ENCODE results near the gene PLXNA3. TPM values are rescaled to one million over a fixed set of nuclear protein-coding genes. Genes with fewer than 3 reads are reported as not detected.

Gene PLXNA3
- total RNA-seq, 1 experiment from 2014 or later: 89.3 TPM

GRCh38 chrX:154465601-154466000 is 7.5 kb downstream of the PLXNA3 start:
- CTCF ChIA-PET: no interaction called here

DNA sequence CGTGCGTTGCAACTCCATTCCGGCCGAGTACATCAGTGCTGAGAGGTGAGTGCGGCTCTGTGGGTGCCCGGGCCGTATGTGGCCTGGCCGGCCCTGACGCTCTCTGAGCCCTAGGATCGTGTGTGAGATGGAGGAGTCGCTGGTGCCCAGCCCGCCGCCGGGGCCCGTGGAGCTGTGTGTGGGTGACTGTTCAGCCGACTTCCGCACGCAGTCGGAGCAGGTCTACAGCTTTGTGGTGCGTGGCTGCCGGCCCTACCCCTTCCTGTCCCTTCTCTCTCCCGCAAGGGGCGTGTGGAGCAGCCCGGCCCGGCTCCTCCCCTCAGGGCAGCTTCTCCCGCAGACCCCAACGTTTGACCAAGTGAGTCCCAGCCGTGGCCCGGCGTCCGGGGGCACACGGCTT is 8.0 kb downstream of the PLXNA3 start:
- ATAC-seq (no peak), DNase-seq (ENCODE audit: low read depth, low spot score) (no peak)
- H3K9me3 ChIP-seq (ENCODE audit: control insufficient read depth in 1 of 2, insufficient read depth in 1 of 2, low read depth in 1 of 2, low read length in 2 of 2): no peaks in the 10 kb centered on the region
- H2AFZ ChIP-seq (ENCODE audit: low read depth, low read length, poor library complexity, severe bottlenecking): no peak overlapping the region
- ChIA-PET CTCF (no interaction called here), POLR2A (no interaction called here), RAD21 (ENCODE audit: low non-redundant PET in 1 of 2, low total read pairs in 2 of 2, uncharacterized antibody in 2 of 2, unreplicated experiment in 2 of 2) (no interaction called here)
- peaks cover 2% of the 10 kb centered on the region; the same call in 1 of the 2 replicates for H3K79me2 ChIP-seq (ENCODE audit: insufficient read depth, low read length)
- no peak overlapping the region for H3K27ac ChIP-seq (ENCODE audit: low read depth, low read length)
- no peaks in the 10 kb centered on the region for H3K9me2 ChIP-seq (ENCODE audit: insufficient read depth)
- H3K27me3 ChIP-seq (ENCODE audit: insufficient read depth, low read length): no peaks in the 10 kb centered on the region
- no peak overlapping the region for H3K4me2 ChIP-seq (ENCODE audit: low read length)
- intact Hi-C loops (cut with micrococcal nuclease): no loop called here
- TF ChIP-seq ZNF274 (IDR thresholded peaks at IDR 0.05; ENCODE audit: low read depth, low read length): no peak
- no peak for TF ChIP-seq ATF3 (IDR thresholded peaks at IDR 0.05)
- no peak for TF ChIP-seq CEBPB (IDR thresholded peaks at IDR 0.05; ENCODE audit: low read depth)
- no peak for TF ChIP-seq EZH2 (IDR thresholded peaks at IDR 0.05)
- TF ChIP-seq EZH2phosphoT487 (IDR thresholded peaks at IDR 0.05; ENCODE audit: borderline replicate concordance): no peak
- TF ChIP-seq, protein P1, sequence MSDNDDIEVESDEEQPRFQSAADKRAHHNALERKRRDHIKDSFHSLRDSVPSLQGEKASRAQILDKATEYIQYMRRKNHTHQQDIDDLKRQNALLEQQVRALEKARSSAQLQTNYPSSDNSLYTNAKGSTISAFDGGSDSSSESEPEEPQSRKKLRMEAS (IDR thresholded peaks at IDR 0.05): no peak
- TF ChIP-seq SP1 (IDR thresholded peaks at IDR 0.05; ENCODE audit: low read depth): no peak
- TF ChIP-seq JUND (IDR thresholded peaks at IDR 0.05): no peak
- TF ChIP-seq, protein P2, sequence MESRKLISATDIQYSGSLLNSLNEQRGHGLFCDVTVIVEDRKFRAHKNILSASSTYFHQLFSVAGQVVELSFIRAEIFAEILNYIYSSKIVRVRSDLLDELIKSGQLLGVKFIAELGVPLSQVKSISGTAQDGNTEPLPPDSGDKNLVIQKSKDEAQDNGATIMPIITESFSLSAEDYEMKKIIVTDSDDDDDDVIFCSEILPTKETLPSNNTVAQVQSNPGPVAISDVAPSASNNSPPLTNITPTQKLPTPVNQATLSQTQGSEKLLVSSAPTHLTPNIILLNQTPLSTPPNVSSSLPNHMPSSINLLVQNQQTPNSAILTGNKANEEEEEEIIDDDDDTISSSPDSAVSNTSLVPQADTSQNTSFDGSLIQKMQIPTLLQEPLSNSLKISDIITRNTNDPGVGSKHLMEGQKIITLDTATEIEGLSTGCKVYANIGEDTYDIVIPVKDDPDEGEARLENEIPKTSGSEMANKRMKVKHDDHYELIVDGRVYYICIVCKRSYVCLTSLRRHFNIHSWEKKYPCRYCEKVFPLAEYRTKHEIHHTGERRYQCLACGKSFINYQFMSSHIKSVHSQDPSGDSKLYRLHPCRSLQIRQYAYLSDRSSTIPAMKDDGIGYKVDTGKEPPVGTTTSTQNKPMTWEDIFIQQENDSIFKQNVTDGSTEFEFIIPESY (IDR thresholded peaks at IDR 0.05; ENCODE audit: extremely low read depth, insufficient replicate concordance, low read length): no peak
- no peak for TF ChIP-seq TCF7L2 (IDR thresholded peaks at IDR 0.05; ENCODE audit: borderline replicate concordance, extremely low read depth, insufficient read depth, insufficient read length)
- no peak for TF ChIP-seq ELF1 (IDR thresholded peaks at IDR 0.05; ENCODE audit: borderline replicate concordance, low read depth)
- TF ChIP-seq POLR2AphosphoS5 (IDR thresholded peaks at IDR 0.05; ENCODE audit: low read depth, low read length): no peak
- TF ChIP-seq YY1 (IDR thresholded peaks at IDR 0.05; ENCODE audit: extremely low read depth, insufficient replicate concordance, low read depth, low read length): no peak
- H3K9ac ChIP-seq (ENCODE audit: low read length): no peak overlapping the region
- no peaks in the 10 kb centered on the region for H4K20me1 ChIP-seq (ENCODE audit: insufficient read depth)
- peaks cover 2 to 4% of the 10 kb centered on the region in 2 experiments; a peak in 1 of 4 replicates for H3K36me3 ChIP-seq (ENCODE audit: control insufficient read depth in 1 of 2, insufficient read depth in 2 of 2, low read length in 2 of 2)
- H3K4me3 ChIP-seq (replicated peaks in 1 of 2; ENCODE audit: low read depth in 1 of 2, low read length in 2 of 2): no peak overlapping the region
- H3K4me1 ChIP-seq (ENCODE audit: control insufficient read depth in 1 of 2, insufficient read depth in 2 of 2, low read length in 2 of 2): no peaks in the 10 kb centered on the region
- no TSS peak for BruUV-seq (replicated peaks)

More at GRCh38 chrX:154465601-154466000, 7.5 kb downstream of the PLXNA3 start:
- Histone ChIP-seq H3K27me3 (ENCODE audit: insufficient read depth, low read length) (no peaks in the 10 kb centered on the region), H3K9ac (ENCODE audit: low read length) (no peak overlapping the region), H3K4me2 (ENCODE audit: low read length) (no peak overlapping the region), H4K20me1 (ENCODE audit: insufficient read depth) (no peaks in the 10 kb centered on the region), H3K9me2 (ENCODE audit: insufficient read depth) (no peaks in the 10 kb centered on the region), H3K36me3 (ENCODE audit: control insufficient read depth in 1 of 2, insufficient read depth in 2 of 2, low read length in 2 of 2) (peaks cover 2 to 4% of the 10 kb centered on the region in 2 experiments; a peak in 1 of 4 replicates), H3K4me3 (replicated peaks in 1 of 2; ENCODE audit: low read depth in 1 of 2, low read length in 2 of 2) (no peak overlapping the region), H2AFZ (ENCODE audit: low read depth, low read length, poor library complexity, severe bottlenecking) (no peak overlapping the region), H3K4me1 (ENCODE audit: control insufficient read depth in 1 of 2, insufficient read depth in 2 of 2, low read length in 2 of 2) (no peaks in the 10 kb centered on the region), H3K27ac (ENCODE audit: low read depth, low read length) (no peak overlapping the region), H3K9me3 (ENCODE audit: control insufficient read depth in 1 of 2, insufficient read depth in 1 of 2, low read depth in 1 of 2, low read length in 2 of 2) (no peaks in the 10 kb centered on the region), H3K79me2 (ENCODE audit: insufficient read depth, low read length) (peaks cover 4% of the 10 kb centered on the region; the same call in 1 of the 2 replicates)
- no peak for DNase-seq (ENCODE audit: low read depth, low spot score)
- no TSS peak for BruUV-seq (replicated peaks)
- no peak for ATAC-seq
- intact Hi-C loops (cut with micrococcal nuclease): no loop called here
- TF ChIP-seq POLR2A (IDR thresholded peaks at IDR 0.05; ENCODE audit: borderline replicate concordance, extremely low read depth, insufficient read depth, insufficient read length) (no peak), FOSL1 (IDR thresholded peaks at IDR 0.05; ENCODE audit: low read depth) (no peak), SIN3A (IDR thresholded peaks at IDR 0.05; ENCODE audit: low read depth) (no peak), ELF1 (IDR thresholded peaks at IDR 0.05; ENCODE audit: borderline replicate concordance, low read depth) (no peak)
- POLR2A ChIA-PET: no interaction called here
- RAD21 ChIA-PET (ENCODE audit: low non-redundant PET in 1 of 2, low total read pairs in 2 of 2, uncharacterized antibody in 2 of 2, unreplicated experiment in 2 of 2): no interaction called here
